ENCODE measurements around the gene GHR.

DNA sequence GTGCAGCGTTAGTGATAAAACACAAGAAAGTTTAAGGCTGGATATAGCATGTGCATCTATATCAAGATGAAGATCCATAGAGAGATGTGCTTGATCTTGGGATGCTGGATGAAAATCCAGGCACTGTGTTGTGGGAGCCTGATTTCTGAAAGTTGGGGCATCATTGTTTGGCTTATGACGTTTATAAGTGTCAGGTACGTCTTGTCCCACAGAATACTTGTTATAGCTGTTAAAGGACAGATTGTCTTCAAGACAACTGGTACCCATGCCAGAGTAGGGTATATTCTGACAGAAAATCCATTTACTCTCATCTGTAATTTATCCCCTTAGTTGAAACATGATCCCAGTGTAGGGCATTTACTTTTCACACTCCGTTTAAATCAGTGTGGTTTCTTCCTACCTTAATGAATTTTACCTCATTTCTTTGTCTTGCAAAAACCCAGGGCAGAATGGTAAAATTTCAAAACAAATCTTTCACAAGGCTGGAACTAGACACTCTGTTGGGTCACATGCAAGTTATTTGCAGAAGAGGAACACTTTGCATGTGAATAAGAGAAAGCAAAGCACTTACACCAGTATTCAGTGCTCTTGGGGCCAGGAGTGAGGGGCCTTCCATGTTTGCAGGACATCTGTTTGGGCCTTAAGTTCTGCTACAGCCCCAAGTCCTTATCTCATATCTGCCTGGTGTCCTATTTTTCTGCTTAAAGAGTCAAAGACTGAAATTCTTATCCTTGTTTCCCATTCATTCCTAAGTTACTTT is 73.3 kb downstream of the GHR start:
- TF ChIP-seq CTCF (IDR thresholded peaks at IDR 0.05; ENCODE audit: borderline replicate concordance, extremely low read depth, low read length, poor library complexity, severe bottlenecking) (no peak), EZH2 (IDR thresholded peaks at IDR 0.05; ENCODE audit: borderline replicate concordance, low read depth, low read length, severe bottlenecking) (no peak)

All from DND-41 (cell line).